HL-60 (cell line): ENCODE results near the gene ROCK2.

ENCODE experiments used
- DNase-seq, 2 experiments: peaks; one replicate each; pipeline ENCODE4 v3.0.0-alpha.2; 2010 to 2020; ENCODE audit warnings: low read depth in 1 of 2, low spot score in 1 of 2
- H3K27ac ChIP-seq: fragments of 250-450 bp; sonication (Bioruptor Pico); replicated peaks from 2 replicates; pipeline ENCODE4 v1.5.1; 2020; ENCODE audit warnings: mild to moderate bottlenecking, moderate library complexity
- H3K27me3 ChIP-seq: fragments of 250-450 bp; sonication (Bioruptor Pico); 2 replicates; pipeline ENCODE4 v1.5.1; 2021; ENCODE audit warnings: mild to moderate bottlenecking, moderate library complexity; ENCODE audit not compliant: insufficient read depth, poor library complexity, severe bottlenecking
- H3K4me3 ChIP-seq: replicated peaks from 2 replicates; pipeline ENCODE4 v1.5.1; 2011; ENCODE audit warnings: mild to moderate bottlenecking, control low read depth, low read length; ENCODE audit not compliant: insufficient read depth
- GABPA ChIP-seq: IDR thresholded peaks from 2 replicates; pipeline ENCODE4 v1.6.1; 2012; ENCODE audit warnings: low read depth
- POLR2AphosphoS5 ChIP-seq: IDR thresholded peaks from 2 replicates; pipeline ENCODE4 v1.6.1; 2012; ENCODE audit warnings: low read depth
- SPI1 ChIP-seq: IDR thresholded peaks from 2 replicates; pipeline ENCODE4 v1.6.1; 2012; ENCODE audit warnings: low read depth, mild to moderate bottlenecking, borderline replicate concordance
- TF ChIP-seq, protein P1 (sequence below): IDR thresholded peaks from 2 replicates; pipeline ENCODE4 v1.6.1; 2012; ENCODE audit warnings: low read depth; ENCODE audit not compliant: insufficient replicate concordance
- TF ChIP-seq, protein P2 (sequence below): IDR thresholded peaks from one replicate; pipeline ENCODE4 v1.5.1; 2011; ENCODE audit warnings: low read length, control low read depth, inconsistent platforms; ENCODE audit not compliant: insufficient read depth

ROCK2 gene

DNA sequence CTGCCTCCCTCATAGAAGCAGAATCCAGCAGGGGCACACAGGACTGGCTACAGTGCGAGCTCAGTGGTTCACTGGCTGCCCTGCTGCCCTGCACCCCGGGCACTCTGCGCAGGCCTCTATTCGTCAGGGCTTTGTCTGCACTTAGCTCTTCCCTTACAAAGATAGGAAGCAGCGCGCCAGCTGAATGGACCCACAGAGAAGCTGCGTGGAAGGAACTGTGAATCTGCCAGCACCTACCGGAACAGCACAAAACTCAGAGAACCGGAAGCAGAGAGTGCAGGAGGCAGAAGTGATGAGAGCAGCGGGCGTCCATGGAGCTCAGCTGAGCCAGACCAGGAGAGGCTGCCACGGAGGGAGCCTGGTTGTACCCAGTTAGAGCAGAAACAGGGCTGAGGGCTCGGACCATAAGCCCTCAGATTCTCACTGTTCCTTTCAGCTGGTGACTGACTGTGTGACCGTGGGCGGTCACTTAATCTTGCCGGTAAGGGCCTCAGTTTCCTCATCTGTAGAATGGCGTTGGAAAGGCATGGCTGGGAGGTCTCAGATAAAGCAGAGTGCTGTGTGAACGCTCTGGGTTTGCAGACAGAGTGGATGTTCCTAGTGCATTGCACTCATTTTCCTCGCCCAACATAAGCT is 212.3 kb downstream of the ROCK2 start:
- TF ChIP-seq, protein P1, sequence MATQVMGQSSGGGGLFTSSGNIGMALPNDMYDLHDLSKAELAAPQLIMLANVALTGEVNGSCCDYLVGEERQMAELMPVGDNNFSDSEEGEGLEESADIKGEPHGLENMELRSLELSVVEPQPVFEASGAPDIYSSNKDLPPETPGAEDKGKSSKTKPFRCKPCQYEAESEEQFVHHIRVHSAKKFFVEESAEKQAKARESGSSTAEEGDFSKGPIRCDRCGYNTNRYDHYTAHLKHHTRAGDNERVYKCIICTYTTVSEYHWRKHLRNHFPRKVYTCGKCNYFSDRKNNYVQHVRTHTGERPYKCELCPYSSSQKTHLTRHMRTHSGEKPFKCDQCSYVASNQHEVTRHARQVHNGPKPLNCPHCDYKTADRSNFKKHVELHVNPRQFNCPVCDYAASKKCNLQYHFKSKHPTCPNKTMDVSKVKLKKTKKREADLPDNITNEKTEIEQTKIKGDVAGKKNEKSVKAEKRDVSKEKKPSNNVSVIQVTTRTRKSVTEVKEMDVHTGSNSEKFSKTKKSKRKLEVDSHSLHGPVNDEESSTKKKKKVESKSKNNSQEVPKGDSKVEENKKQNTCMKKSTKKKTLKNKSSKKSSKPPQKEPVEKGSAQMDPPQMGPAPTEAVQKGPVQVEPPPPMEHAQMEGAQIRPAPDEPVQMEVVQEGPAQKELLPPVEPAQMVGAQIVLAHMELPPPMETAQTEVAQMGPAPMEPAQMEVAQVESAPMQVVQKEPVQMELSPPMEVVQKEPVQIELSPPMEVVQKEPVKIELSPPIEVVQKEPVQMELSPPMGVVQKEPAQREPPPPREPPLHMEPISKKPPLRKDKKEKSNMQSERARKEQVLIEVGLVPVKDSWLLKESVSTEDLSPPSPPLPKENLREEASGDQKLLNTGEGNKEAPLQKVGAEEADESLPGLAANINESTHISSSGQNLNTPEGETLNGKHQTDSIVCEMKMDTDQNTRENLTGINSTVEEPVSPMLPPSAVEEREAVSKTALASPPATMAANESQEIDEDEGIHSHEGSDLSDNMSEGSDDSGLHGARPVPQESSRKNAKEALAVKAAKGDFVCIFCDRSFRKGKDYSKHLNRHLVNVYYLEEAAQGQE = no peak
- TF ChIP-seq SPI1 (peak; percentile 7; the same call in 1 of the 2 replicates), POLR2AphosphoS5 (no peak), GABPA (peak; percentile 58; the same call in 1 of the 2 replicates)
- no peak overlapping the region for H3K27ac ChIP-seq
- peaks cover 3% of the 10 kb centered on the region for H3K27me3 ChIP-seq
- peak overlapping the region; percentile 41 for H3K4me3 ChIP-seq
- DNase-seq = peak; percentile 49 to 66

DNA sequence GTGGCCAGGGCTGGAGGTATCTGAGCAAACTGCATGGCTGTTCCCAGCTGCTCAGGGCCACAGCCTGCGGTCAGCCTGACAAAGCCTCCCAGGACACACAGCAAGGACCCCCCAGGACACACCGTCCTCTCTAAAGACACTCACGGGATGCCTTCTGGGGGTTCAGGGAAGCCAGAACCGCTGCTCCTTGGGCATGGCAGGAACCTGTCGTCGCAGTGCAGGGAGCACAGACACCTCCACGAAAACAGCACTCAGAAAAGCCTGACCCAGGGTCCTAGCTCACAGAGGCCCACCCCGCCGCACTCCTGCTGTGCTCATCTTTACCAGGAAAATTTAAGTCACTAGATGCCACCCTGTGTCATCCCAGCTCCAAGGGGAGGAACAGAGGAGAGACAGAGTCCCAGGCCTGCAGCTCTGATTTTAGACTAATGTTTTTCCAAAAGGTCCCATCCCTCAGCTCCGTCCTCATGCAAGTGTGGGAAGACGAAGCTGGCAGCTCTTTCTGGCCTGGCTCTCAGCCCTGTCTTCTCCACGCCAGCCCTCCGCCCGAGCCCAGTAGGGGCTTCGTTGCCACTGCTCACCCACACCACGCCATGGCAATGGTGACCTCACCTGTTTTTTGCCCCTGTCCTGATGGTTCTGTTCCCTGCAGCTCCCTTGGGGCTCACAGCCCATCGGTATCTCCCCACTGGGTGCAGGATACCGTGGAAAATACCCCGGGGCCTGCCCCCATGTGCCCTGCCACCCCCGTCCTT is 213.1 kb downstream of the ROCK2 start:
- DNase-seq = no peak
- H3K27ac ChIP-seq = no peak overlapping the region
- no peak overlapping the region for H3K4me3 ChIP-seq
- peaks cover 3% of the 10 kb centered on the region for H3K27me3 ChIP-seq
- TF ChIP-seq POLR2AphosphoS5 (no peak), SPI1 (no peak), GABPA (no peak)
- TF ChIP-seq, protein P2, sequence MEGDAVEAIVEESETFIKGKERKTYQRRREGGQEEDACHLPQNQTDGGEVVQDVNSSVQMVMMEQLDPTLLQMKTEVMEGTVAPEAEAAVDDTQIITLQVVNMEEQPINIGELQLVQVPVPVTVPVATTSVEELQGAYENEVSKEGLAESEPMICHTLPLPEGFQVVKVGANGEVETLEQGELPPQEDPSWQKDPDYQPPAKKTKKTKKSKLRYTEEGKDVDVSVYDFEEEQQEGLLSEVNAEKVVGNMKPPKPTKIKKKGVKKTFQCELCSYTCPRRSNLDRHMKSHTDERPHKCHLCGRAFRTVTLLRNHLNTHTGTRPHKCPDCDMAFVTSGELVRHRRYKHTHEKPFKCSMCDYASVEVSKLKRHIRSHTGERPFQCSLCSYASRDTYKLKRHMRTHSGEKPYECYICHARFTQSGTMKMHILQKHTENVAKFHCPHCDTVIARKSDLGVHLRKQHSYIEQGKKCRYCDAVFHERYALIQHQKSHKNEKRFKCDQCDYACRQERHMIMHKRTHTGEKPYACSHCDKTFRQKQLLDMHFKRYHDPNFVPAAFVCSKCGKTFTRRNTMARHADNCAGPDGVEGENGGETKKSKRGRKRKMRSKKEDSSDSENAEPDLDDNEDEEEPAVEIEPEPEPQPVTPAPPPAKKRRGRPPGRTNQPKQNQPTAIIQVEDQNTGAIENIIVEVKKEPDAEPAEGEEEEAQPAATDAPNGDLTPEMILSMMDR = no peak
- TF ChIP-seq, protein P1 = no peak
